Endothelial cell of hepatic sinusoid (primary cell): ENCODE measurements around the gene GPR183.

Source experiments
- in situ Hi-C: cut with HindIII; loops from 2 replicates; pipeline ENCODE4 v1.10.0; 2017; ENCODE audit warnings: low sequenced_read_pairs

Gene GPR183

GRCh38 chr13:99297331-99297730 is 9.9 kb downstream of the GPR183 start:
- in situ Hi-C loops = no loop called here

- in situ Hi-C loops = no loop called here
Measured at GRCh38 chr13:99296398-99296797, 10.8 kb downstream of the GPR183 start.

GRCh38 chr13:99295488-99296252 is 11.5 kb downstream of the GPR183 start:
- in situ Hi-C loops = no loop called here

- in situ Hi-C loops = no loop called here
Measured at GRCh38 chr13:99294958-99295357, 12.2 kb downstream of the GPR183 start.

GRCh38 chr13:99294198-99294597 is 13.0 kb downstream of the GPR183 start:
- in situ Hi-C loops = no loop called here

GRCh38 chr13:99293178-99293577 is 14.0 kb downstream of the GPR183 start:
- in situ Hi-C loops = no loop called here

- in situ Hi-C loops = no loop called here
Measured at GRCh38 chr13:99290894-99291293, 16.3 kb downstream of the GPR183 start.

- in situ Hi-C loops = no loop called here
Measured at GRCh38 chr13:99289674-99290337, 17.4 kb downstream of the GPR183 start.

GRCh38 chr13:99289271-99289670 is 17.9 kb downstream of the GPR183 start:
- in situ Hi-C loops = no loop called here

- in situ Hi-C loops = no loop called here
Measured at GRCh38 chr13:99288089-99288488, 19.1 kb downstream of the GPR183 start.

GRCh38 chr13:99287551-99287950 is 19.6 kb downstream of the GPR183 start:
- in situ Hi-C loops = no loop called here

- in situ Hi-C loops = no loop called here
Measured at GRCh38 chr13:99285432-99286182, 21.6 kb downstream of the GPR183 start.

GRCh38 chr13:99282264-99283231 is 24.7 kb downstream of the GPR183 start:
- in situ Hi-C loops = no loop called here

GRCh38 chr13:99281811-99282263 is 25.4 kb downstream of the GPR183 start:
- in situ Hi-C loops = no loop called here

- in situ Hi-C loops = no loop called here
Measured at GRCh38 chr13:99280166-99280565, 27.0 kb downstream of the GPR183 start.

GRCh38 chr13:99279637-99280036 is 27.6 kb downstream of the GPR183 start:
- in situ Hi-C loops = no loop called here

GRCh38 chr13:99278843-99279242 is 28.4 kb downstream of the GPR183 start:
- in situ Hi-C loops = no loop called here

GRCh38 chr13:99278200-99278599 is 29.0 kb downstream of the GPR183 start:
- in situ Hi-C loops = no loop called here

- in situ Hi-C loops = no loop called here
Measured at GRCh38 chr13:99277629-99278028, 29.6 kb downstream of the GPR183 start.

GRCh38 chr13:99276706-99277105 is 30.5 kb downstream of the GPR183 start:
- in situ Hi-C loops = no loop called here

- in situ Hi-C loops = no loop called here
Measured at GRCh38 chr13:99275093-99275469, 32.1 kb downstream of the GPR183 start.
